Mesothelial cell of epicardium (in vitro differentiated cells): ENCODE data around the gene CFAP58. TPM values are rescaled to one million over a fixed set of nuclear protein-coding genes. Genes with fewer than 3 reads are reported as not detected.

ENCODE experiments used
- DNase-seq, 2 experiments: peaks; one replicate each; pipeline ENCODE4 v3.0.0; 2021; ENCODE audit warnings: low spot score in 2 of 2; ENCODE audit not compliant: unreplicated experiment in 2 of 2
- H3K27ac Mint-ChIP-seq: 2 replicates; pipeline ENCODE4 v1.8.0; 2021; ENCODE audit warnings: mixed read lengths
- H3K27me3 Mint-ChIP-seq: 2 replicates; pipeline ENCODE4 v1.8.0; 2021; ENCODE audit warnings: low read depth, mixed read lengths
- H3K36me3 Mint-ChIP-seq: 2 replicates; pipeline ENCODE4 v1.8.0; 2021; ENCODE audit warnings: mixed read lengths
- H3K4me1 Mint-ChIP-seq: 2 replicates; pipeline ENCODE4 v1.8.0; 2021; ENCODE audit warnings: mixed read lengths
- H3K4me3 Mint-ChIP-seq: 2 replicates; pipeline ENCODE4 v1.8.0; 2021; ENCODE audit warnings: mild to moderate bottlenecking, moderate library complexity, mixed read lengths
- H3K9me3 Mint-ChIP-seq: 2 replicates; pipeline ENCODE4 v1.8.0; 2021; ENCODE audit warnings: mixed read lengths
- total RNA-seq: library from RNA; stranded (reverse); gene quantifications from 3 replicates; pipeline ENCODE4 v1.2.1, GENCODE V29; 2021
- TF ChIP-seq, protein P1 (sequence below): fragments of 200-600 bp; sonication (generic); IDR thresholded peaks from one replicate; pipeline ENCODE4 v1.5.0; 2021; ENCODE audit warnings: antibody characterized with exemption; ENCODE audit not compliant: unreplicated experiment

Gene CFAP58
- total RNA-seq, 1 donor from 2014 or later: 0.58 TPM

- no peaks in the 10 kb centered on the region for H3K36me3 Mint-ChIP-seq
- H3K27me3 Mint-ChIP-seq: peaks cover 2% of the 10 kb centered on the region
- TF ChIP-seq, protein P1, sequence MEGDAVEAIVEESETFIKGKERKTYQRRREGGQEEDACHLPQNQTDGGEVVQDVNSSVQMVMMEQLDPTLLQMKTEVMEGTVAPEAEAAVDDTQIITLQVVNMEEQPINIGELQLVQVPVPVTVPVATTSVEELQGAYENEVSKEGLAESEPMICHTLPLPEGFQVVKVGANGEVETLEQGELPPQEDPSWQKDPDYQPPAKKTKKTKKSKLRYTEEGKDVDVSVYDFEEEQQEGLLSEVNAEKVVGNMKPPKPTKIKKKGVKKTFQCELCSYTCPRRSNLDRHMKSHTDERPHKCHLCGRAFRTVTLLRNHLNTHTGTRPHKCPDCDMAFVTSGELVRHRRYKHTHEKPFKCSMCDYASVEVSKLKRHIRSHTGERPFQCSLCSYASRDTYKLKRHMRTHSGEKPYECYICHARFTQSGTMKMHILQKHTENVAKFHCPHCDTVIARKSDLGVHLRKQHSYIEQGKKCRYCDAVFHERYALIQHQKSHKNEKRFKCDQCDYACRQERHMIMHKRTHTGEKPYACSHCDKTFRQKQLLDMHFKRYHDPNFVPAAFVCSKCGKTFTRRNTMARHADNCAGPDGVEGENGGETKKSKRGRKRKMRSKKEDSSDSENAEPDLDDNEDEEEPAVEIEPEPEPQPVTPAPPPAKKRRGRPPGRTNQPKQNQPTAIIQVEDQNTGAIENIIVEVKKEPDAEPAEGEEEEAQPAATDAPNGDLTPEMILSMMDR: no peak
- no peaks in the 10 kb centered on the region for H3K9me3 Mint-ChIP-seq
- H3K4me1 Mint-ChIP-seq: no peaks in the 10 kb centered on the region
- no peak overlapping the region for H3K4me3 Mint-ChIP-seq
- H3K27ac Mint-ChIP-seq: no peak overlapping the region
- no peak for DNase-seq
Observed at GRCh38 chr10:104447906-104448305, 94.3 kb downstream of the CFAP58 start.

- TF ChIP-seq, protein P1: no peak
- H3K27ac Mint-ChIP-seq: no peak overlapping the region
- H3K4me3 Mint-ChIP-seq: no peak overlapping the region
- peaks cover 2% of the 10 kb centered on the region for H3K27me3 Mint-ChIP-seq
- H3K36me3 Mint-ChIP-seq: no peaks in the 10 kb centered on the region
- H3K4me1 Mint-ChIP-seq: no peaks in the 10 kb centered on the region
- no peaks in the 10 kb centered on the region for H3K9me3 Mint-ChIP-seq
- DNase-seq: no peak
Observed at GRCh38 chr10:104449391-104449790, 95.8 kb downstream of the CFAP58 start.

- Mint-ChIP-seq H3K9me3 (no peaks in the 10 kb centered on the region), H3K4me1 (no peaks in the 10 kb centered on the region), H3K4me3 (no peak overlapping the region), H3K27ac (no peak overlapping the region), H3K27me3 (peaks cover 2% of the 10 kb centered on the region), H3K36me3 (no peaks in the 10 kb centered on the region)
- TF ChIP-seq, protein P1: no peak
- no peak for DNase-seq
Observed at GRCh38 chr10:104450490-104450889, 96.9 kb downstream of the CFAP58 start.

GRCh38 chr10:104450954-104451353, 97.3 kb downstream of the CFAP58 start:
- DNase-seq: no peak
- Mint-ChIP-seq H3K4me1 (no peaks in the 10 kb centered on the region), H3K27ac (no peak overlapping the region), H3K27me3 (peaks cover 2% of the 10 kb centered on the region), H3K36me3 (no peaks in the 10 kb centered on the region), H3K4me3 (no peak overlapping the region), H3K9me3 (no peaks in the 10 kb centered on the region)
- TF ChIP-seq, protein P1: no peak

- DNase-seq: no peak
- Mint-ChIP-seq H3K27ac (no peak overlapping the region), H3K36me3 (no peaks in the 10 kb centered on the region), H3K4me1 (no peaks in the 10 kb centered on the region), H3K9me3 (no peaks in the 10 kb centered on the region), H3K4me3 (no peak overlapping the region), H3K27me3 (no peaks in the 10 kb centered on the region)
- TF ChIP-seq, protein P1: no peak
Observed at GRCh38 chr10:104452977-104453376, 99.3 kb downstream of the CFAP58 start.

- peaks cover 5% of the 10 kb centered on the region for H3K27me3 Mint-ChIP-seq
- no peak overlapping the region for H3K4me3 Mint-ChIP-seq
- H3K27ac Mint-ChIP-seq: no peak overlapping the region
- no peaks in the 10 kb centered on the region for H3K36me3 Mint-ChIP-seq
- H3K9me3 Mint-ChIP-seq: peaks cover 12% of the 10 kb centered on the region
- TF ChIP-seq, protein P1: no peak
- DNase-seq: no peak
- no peaks in the 10 kb centered on the region for H3K4me1 Mint-ChIP-seq
Observed at GRCh38 chr10:104456802-104457542, 103.3 kb downstream of the CFAP58 start.
